GM21381 (cell line): ENCODE measurements around the gene CCDC57.

ENCODE experiments used
- ATAC-seq: cut with Tn5 transposase; IDR thresholded peaks from one replicate; pipeline ENCODE4 v1.9.1; 2021; ENCODE audit warnings: mild to moderate bottlenecking, moderate library complexity; ENCODE audit not compliant: unreplicated experiment

CCDC57 gene

GRCh38 chr17:82065193-82065637, 147.4 kb downstream of the CCDC57 start:
- ATAC-seq: no peak

DNA sequence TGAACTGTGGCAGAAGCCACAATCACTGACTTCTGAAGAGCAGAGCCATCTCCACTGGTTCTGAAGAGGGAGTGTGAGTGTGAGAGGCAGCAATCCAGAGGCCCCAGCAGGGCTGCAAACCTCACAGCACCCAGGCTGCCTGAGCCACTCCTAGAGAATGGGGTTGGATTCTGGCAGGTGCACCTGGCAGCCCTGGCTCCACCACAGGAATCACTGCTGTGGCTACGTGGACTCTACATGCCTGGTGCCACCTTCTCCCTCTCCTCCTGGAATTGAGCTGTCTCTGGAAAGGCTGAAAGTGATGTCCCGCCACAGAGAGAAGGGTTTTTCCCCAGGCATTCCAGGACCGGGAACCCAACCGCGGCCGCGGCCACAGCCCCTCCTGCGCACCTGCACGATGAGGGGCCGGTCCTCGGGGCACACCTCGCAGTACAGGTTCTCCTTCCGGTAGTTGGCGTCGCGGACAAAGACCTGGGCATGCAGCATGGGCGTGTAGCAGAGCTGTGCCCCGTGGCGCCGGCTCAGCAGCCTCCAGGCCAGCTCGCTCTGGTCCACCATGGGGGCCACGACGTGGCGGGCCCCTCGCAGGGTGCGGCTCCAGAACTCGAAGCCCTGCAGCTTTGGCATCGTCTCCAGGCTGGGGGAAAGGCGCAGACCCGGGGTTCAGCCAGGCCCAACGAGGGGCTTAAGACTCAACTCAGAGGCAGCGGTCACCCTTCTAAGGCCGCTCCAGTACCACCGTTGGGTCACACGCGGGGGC, 148.0 kb downstream of the CCDC57 start:
- ATAC-seq: no peak

DNA sequence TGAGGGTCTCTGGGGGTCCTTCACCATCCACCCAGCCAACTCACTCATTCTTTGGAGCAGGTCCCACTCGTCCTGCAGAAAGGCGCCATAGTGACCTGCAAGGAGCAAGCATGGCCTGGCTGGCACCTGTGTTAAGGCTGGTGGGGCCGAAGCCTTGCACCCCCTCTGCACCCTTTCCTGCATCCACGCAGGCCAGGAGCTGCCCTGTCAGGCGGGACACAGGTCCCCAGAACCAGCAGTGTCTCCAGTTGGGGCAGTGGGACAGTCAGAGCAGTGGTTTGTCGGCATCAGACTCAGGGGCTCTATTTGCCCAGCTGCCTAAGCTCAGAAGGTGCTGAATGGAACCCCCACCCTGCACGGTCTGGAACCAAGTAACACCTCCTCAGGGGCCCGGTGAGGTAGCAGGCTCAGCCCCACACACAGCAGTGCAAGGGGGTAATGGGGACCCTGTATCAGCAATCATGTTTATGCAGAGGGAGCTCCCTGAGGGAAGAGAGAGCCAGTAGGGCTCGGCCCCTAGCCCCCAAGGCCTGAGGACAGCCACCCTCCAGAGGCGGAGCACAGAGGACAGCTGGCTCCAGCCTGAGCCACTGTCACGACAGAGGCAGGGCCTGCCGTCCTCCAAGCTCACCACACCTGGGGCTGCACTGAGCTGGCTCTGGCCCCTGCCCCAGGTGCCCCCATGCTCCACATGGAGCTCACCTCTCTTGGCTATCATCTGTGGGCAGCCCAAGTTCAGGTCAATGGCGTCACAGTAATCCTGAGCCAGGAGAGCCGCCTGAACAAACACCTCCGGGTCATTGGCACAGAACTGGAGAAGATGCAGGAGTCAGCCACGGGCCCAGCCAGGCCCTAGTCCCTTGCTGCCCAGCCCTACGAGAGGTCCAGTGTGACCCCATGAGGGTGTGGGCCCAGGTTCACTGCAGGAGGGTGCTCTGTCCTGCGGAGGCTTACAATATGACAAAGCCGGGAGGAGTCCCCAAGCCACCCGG, 148.9 kb downstream of the CCDC57 start:
- no peak for ATAC-seq

- ATAC-seq: no peak
Measured at GRCh38 chr17:82062984-82063368, 149.7 kb downstream of the CCDC57 start.

GRCh38 chr17:82062076-82062983, 150.3 kb downstream of the CCDC57 start:
- no peak for ATAC-seq

DNA sequence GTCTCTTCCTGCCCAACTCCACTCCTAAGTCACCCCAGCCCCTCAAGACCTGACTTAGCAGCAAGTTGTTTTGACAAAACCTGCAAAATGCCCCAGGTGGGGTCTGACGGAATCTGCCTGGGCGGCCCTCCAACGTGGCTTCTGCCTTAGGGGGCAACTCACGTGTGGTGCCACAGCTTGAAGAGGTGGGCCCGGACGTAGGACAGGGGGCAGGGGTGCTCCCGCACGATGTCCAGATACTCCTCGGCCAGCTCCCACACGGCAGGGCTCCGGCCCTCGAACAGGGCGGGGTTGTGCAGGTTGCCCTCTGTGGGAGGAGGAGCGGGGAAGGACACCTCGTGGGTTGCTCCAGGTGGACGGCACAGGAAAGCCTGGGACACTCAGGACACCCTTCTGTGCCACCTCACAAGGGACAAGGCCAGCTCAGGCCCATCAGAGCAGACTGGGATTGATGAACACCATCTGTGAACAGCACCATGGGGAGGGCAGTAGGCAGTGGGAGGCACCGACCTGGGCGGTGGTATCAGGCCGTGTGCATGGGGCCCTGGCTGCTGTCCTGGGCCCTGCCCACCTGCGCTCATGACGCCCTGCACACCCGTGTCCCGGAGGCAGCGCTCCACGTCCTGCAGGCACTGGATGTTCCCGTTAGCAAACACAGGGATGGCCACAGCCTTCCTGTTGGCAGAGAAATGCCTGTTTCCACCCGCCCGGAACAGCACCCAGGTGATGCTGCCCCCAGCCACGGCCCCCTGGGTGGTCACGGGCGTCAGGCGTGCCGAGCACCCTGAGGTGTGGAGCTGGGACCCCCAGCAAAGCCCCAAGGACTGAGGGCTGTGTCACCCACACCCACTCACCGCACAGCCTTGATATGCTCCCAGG, 151.4 kb downstream of the CCDC57 start:
- ATAC-seq: no peak

GRCh38 chr17:82060614-82061013, 152.0 kb downstream of the CCDC57 start:
- no peak for ATAC-seq

- ATAC-seq: no peak
Measured at GRCh38 chr17:82060001-82060380, 152.7 kb downstream of the CCDC57 start.

- ATAC-seq: no peak
Measured at GRCh38 chr17:82059272-82060000, 153.2 kb downstream of the CCDC57 start.

- no peak for ATAC-seq
Measured at GRCh38 chr17:82058855-82059249, 153.8 kb downstream of the CCDC57 start.

- no peak for ATAC-seq
Measured at GRCh38 chr17:82058230-82058854, 154.3 kb downstream of the CCDC57 start.

- ATAC-seq: no peak
Measured at GRCh38 chr17:82056729-82057621, 155.7 kb downstream of the CCDC57 start.

GRCh38 chr17:82055965-82056728, 156.5 kb downstream of the CCDC57 start:
- no peak for ATAC-seq

GRCh38 chr17:82055023-82055964, 157.3 kb downstream of the CCDC57 start:
- ATAC-seq: no peak

DNA sequence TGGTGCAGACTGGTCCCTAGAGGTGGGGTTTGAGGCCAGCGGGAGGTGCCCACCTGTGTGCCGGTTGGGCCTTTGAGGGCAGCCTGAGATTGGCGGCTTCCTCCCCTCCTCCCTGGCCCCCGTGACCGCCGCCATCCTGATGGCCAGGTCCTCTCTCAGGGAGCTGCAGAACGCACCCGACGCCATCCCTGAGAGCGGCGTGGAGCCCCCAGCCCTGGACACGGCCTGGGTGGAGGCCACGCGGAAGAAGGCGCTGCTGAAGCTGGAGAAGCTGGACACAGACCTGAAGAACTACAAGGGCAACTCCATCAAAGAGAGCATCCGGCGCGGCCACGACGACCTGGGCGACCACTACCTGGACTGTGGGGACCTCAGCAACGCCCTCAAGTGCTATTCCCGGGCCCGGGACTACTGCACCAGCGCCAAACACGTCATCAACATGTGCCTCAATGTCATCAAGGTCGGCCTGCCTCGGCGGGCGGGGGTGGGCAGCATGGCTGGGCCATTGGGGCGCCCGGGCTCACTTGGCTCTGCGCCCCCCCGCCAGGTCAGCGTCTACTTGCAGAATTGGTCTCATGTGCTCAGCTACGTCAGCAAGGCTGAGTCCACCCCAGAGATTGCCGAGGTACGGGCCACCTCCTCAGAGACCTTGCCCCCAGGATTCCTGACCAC, 158.2 kb downstream of the CCDC57 start:
- no peak for ATAC-seq
